Type B pancreatic cell (in vitro differentiated cells): ENCODE data around the gene SMPDL3B. TPM values are rescaled to one million over a fixed set of nuclear protein-coding genes. Genes with fewer than 3 reads are reported as not detected.
A peak's percentile ranks its signal among the peaks of the same experiment; 100 is the strongest.

Experiments
- DNase-seq: peaks from one replicate; pipeline ENCODE4 v3.0.0; 2021; ENCODE audit warnings: mixed read lengths; ENCODE audit not compliant: unreplicated experiment; ENCODE audit errors: extremely low spot score
- H3K27ac Mint-ChIP-seq: 2 replicates; pipeline ENCODE4 v1.8.0; 2021; ENCODE audit warnings: mild to moderate bottlenecking, mixed read lengths
- H3K27me3 Mint-ChIP-seq: 2 replicates; pipeline ENCODE4 v1.8.0; 2021; ENCODE audit warnings: mixed read lengths
- H3K36me3 Mint-ChIP-seq: 2 replicates; pipeline ENCODE4 v1.8.0; 2021; ENCODE audit warnings: mixed read lengths
- H3K4me1 Mint-ChIP-seq: one replicate; pipeline ENCODE4 v1.8.0; 2021; ENCODE audit warnings: mixed read lengths; ENCODE audit not compliant: unreplicated experiment
- H3K4me3 Mint-ChIP-seq: 2 replicates; pipeline ENCODE4 v1.8.0; 2021; ENCODE audit warnings: mild to moderate bottlenecking, mixed read lengths
- H3K9me3 Mint-ChIP-seq: 2 replicates; pipeline ENCODE4 v1.8.0; 2021; ENCODE audit warnings: mixed read lengths
- total RNA-seq: library from RNA; stranded (reverse); gene quantifications from 2 replicates; pipeline ENCODE4 v1.2.1, GENCODE V29; 2021; ENCODE audit warnings: low replicate concordance
- TF ChIP-seq, protein P1 (sequence below): fragments of 200-600 bp; sonication (generic); conservative IDR thresholded peaks from 2 replicates; pipeline ENCODE4 v1.5.0; 2021; ENCODE audit warnings: antibody characterized with exemption, mild to moderate bottlenecking

Gene SMPDL3B
- total RNA-seq, 1 donor from 2014 or later = 3.6 TPM

DNA sequence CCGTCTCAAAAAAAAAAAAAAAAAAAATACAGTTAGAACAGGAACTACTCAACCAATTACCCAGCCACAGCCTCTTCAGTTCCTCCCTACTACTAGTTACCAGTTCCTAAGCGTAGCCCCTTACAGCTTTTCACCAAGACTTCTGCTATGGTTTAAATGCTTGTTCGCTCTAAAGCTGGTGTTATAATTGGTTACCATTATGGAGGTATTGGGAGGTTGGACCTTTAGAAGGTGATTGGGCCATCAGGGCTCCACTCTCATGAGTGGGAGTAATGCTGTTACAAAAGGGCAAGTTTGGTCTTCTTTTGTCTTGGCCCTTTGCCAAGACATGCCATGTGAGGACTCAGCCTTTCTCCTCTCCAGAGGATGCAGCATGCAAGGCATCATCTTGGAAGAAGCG lies 3.0 kb upstream of the SMPDL3B start:
- Mint-ChIP-seq H3K9me3 (no peaks in the 10 kb centered on the region), H3K27ac (no peak overlapping the region), H3K36me3 (no peaks in the 10 kb centered on the region), H3K4me3 (no peak overlapping the region), H3K27me3 (peaks cover 20% of the 10 kb centered on the region), H3K4me1 (peaks cover 10% of the 10 kb centered on the region)
- DNase-seq = no peak
- TF ChIP-seq, protein P1, sequence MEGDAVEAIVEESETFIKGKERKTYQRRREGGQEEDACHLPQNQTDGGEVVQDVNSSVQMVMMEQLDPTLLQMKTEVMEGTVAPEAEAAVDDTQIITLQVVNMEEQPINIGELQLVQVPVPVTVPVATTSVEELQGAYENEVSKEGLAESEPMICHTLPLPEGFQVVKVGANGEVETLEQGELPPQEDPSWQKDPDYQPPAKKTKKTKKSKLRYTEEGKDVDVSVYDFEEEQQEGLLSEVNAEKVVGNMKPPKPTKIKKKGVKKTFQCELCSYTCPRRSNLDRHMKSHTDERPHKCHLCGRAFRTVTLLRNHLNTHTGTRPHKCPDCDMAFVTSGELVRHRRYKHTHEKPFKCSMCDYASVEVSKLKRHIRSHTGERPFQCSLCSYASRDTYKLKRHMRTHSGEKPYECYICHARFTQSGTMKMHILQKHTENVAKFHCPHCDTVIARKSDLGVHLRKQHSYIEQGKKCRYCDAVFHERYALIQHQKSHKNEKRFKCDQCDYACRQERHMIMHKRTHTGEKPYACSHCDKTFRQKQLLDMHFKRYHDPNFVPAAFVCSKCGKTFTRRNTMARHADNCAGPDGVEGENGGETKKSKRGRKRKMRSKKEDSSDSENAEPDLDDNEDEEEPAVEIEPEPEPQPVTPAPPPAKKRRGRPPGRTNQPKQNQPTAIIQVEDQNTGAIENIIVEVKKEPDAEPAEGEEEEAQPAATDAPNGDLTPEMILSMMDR = no peak

DNA sequence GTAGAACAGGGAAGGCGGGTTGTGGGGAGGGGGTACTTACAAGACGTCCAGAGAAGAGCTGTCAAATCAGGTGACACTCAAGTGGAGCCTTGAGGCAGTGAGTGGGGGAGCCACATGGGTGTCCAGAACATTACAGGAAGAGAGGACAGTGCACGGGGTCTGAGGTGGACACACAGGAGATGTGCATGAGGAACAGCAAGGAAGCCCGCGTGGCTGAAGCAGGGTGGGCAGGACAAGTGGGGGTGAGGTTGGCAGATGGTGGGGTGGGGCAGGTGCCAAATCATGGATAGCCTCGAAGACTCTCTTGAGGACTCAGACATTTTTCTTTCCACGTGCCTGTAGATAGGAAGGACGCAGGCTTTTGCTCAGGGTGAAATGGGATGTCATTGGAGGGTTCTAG lies 921 bp downstream of the SMPDL3B start:
- no peak for DNase-seq
- Mint-ChIP-seq H3K9me3 (no peaks in the 10 kb centered on the region), H3K36me3 (no peaks in the 10 kb centered on the region), H3K4me1 (peaks cover 10% of the 10 kb centered on the region), H3K27me3 (peaks cover 30% of the 10 kb centered on the region), H3K27ac (no peak overlapping the region), H3K4me3 (peak overlapping the region; percentile 85)
- TF ChIP-seq, protein P1 = no peak

DNA sequence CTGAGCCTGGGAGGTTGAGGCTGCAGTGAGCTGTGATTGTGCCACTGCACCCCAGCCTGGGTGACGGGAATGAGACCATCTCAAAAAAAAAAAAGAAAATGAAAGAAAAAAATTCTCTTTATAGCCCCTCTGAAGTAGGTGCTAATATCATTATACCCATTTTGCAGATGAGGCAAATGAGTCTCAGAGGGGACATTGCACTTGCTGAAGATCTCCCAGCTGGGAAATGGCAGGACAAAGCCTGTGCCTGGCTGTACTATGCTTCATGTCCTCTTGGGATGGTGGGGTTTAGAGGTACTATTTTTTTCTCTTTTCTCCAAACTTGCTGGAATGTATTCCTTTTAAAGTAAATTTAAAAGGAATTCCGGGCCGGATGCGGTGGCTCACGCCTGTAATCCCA lies 1.6 kb downstream of the SMPDL3B start:
- DNase-seq = no peak
- Mint-ChIP-seq H3K4me3 (no peak overlapping the region), H3K4me1 (peaks cover 10% of the 10 kb centered on the region), H3K36me3 (no peaks in the 10 kb centered on the region), H3K27ac (no peak overlapping the region), H3K27me3 (peaks cover 30% of the 10 kb centered on the region), H3K9me3 (no peaks in the 10 kb centered on the region)
- TF ChIP-seq, protein P1 = no peak

DNA sequence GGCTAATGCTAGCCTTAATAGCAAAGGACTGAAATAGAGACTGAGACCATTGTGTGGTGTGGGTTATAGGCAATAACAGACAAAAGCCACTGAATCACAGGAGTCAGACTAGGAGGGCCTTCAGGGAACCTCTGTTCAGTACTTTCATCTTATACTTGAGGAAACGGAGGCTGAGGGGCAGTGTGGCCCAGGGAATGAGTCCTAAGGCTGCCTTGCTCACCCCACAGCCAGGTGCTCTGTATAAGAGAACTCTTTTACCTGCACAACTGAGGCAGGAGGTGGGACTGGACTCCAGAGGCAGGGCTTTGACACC lies 2.7 kb downstream of the SMPDL3B start:
- H3K4me3 Mint-ChIP-seq = no peak overlapping the region
- DNase-seq = no peak
- H3K27ac Mint-ChIP-seq = no peak overlapping the region
- H3K27me3 Mint-ChIP-seq = peaks cover 27% of the 10 kb centered on the region
- H3K4me1 Mint-ChIP-seq = peaks cover 10% of the 10 kb centered on the region
- TF ChIP-seq, protein P1 = no peak
- no peaks in the 10 kb centered on the region for H3K36me3 Mint-ChIP-seq
- no peaks in the 10 kb centered on the region for H3K9me3 Mint-ChIP-seq

DNA sequence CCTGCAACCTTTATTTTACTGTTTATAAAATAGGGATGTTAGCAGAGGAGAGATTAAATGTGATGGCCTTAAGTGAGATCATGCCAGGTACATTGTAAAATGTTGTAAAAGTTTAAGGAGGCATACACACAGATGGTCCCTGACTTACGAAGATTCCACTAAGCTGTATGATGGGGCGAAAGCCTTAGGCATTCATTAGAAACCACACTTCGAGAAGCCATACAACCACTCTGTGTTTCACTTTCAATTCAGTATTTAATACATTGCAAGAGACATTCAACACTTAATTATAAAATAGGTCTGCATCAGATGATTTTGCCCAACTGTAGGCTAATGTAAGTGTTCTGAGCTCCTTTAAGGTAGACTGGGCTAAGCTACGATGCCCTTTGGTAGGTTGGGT lies 3.7 kb downstream of the SMPDL3B start:
- Mint-ChIP-seq H3K4me3 (no peak overlapping the region), H3K9me3 (no peaks in the 10 kb centered on the region), H3K27me3 (peaks cover 26% of the 10 kb centered on the region), H3K4me1 (peaks cover 10% of the 10 kb centered on the region), H3K27ac (no peak overlapping the region), H3K36me3 (no peaks in the 10 kb centered on the region)
- TF ChIP-seq, protein P1 = no peak
- DNase-seq = no peak

DNA sequence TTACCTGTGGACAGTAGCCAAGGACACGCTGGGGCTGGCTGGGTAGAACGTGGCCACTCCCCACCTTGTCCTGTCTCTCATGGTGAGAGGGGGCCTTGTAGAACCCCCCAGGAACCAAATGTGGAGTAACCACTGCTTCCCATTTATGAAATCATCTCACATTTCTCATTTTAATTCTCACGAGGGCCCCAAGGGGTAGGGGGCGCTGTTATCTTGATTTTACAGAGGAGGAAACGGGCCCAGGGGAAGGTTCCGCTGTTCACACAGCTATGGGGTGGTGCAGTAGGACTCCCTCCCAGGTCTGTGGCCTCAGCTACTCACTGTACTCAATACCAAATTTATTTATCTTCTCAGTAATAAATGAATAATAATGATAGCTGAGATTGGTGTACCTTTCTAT lies 5.5 kb downstream of the SMPDL3B start:
- H3K36me3 Mint-ChIP-seq = no peaks in the 10 kb centered on the region
- TF ChIP-seq, protein P1 = peak; percentile 50
- no peak overlapping the region for H3K4me3 Mint-ChIP-seq
- peaks cover 6% of the 10 kb centered on the region for H3K4me1 Mint-ChIP-seq
- H3K27me3 Mint-ChIP-seq = peaks cover 18% of the 10 kb centered on the region
- DNase-seq = no peak
- H3K9me3 Mint-ChIP-seq = no peaks in the 10 kb centered on the region
- no peak overlapping the region for H3K27ac Mint-ChIP-seq
